ENCODE measurements around the gene MAGEC2. TPM values are rescaled to one million over a fixed set of nuclear protein-coding genes. Genes with fewer than 3 reads are reported as not detected.

The MAGEC2 gene, protein sequence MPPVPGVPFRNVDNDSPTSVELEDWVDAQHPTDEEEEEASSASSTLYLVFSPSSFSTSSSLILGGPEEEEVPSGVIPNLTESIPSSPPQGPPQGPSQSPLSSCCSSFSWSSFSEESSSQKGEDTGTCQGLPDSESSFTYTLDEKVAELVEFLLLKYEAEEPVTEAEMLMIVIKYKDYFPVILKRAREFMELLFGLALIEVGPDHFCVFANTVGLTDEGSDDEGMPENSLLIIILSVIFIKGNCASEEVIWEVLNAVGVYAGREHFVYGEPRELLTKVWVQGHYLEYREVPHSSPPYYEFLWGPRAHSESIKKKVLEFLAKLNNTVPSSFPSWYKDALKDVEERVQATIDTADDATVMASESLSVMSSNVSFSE
- not detected in 2 replicates for total RNA-seq

GRCh38 chrX:142204522-142205433 lies at the start of gene MAGEC2:
TSS of gene MAGEC2 (minus strand) at chrX:142205290. CDS start at chrX:142203987, 1,303 bp downstream.
- no peak for DNase-seq

GRCh38 chrX:142251680-142252079 lies 46.6 kb upstream of the MAGEC2 start:
- no peak for DNase-seq

- no peak for DNase-seq
Observed at GRCh38 chrX:142251202-142251601, 46.1 kb upstream of the MAGEC2 start.

DNA sequence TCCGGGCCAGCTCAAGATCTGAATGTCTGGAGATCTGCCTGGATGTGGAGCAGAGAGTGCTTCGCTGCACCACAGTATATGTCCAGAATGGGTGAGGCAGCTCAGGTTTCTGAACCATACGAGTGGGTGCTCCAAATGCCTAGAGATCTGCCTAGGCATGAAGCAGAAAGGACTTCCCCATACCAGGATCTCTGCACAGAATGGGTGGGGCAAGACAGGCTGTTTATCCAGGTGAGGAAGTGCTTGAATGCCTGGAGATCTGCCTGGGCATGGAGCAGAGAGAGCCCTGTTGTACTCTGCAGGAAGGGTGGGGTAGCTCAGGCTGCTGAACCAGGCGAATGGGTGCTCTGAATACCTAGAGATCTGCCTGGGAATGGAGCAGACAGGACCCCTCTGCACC lies 45.4 kb upstream of the MAGEC2 start:
- DNase-seq: no peak

GRCh38 chrX:142249721-142250120 lies 44.6 kb upstream of the MAGEC2 start:
- no peak for DNase-seq

- no peak for DNase-seq
Observed at GRCh38 chrX:142244568-142244967, 39.5 kb upstream of the MAGEC2 start.

GRCh38 chrX:142238536-142238935 lies 33.4 kb upstream of the MAGEC2 start:
- DNase-seq: no peak

- no peak for DNase-seq
Observed at GRCh38 chrX:142233400-142233799, 28.3 kb upstream of the MAGEC2 start.

DNA sequence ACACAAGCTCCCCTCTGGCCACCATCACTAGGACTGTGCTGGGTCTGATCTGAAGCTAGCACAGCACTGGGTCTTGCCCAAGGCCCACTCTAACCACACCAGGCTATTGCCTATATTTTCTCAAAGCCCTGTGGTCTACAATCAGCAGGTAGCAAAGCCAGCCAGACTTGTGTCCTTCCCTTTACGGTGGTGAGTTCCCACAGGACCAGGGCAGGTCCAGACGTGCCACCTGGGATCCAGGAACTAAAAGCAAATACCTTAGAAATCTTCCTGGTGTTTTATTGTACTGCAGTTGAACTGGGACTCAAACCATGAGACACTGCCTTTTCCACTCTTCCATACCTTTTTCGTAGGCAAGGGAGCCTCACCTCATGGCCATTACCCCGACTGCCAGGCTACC lies 9.0 kb upstream of the MAGEC2 start:
- no peak for DNase-seq

- no peak for DNase-seq
Observed at GRCh38 chrX:142201113-142201512, 4.0 kb downstream of the MAGEC2 start.

DNA sequence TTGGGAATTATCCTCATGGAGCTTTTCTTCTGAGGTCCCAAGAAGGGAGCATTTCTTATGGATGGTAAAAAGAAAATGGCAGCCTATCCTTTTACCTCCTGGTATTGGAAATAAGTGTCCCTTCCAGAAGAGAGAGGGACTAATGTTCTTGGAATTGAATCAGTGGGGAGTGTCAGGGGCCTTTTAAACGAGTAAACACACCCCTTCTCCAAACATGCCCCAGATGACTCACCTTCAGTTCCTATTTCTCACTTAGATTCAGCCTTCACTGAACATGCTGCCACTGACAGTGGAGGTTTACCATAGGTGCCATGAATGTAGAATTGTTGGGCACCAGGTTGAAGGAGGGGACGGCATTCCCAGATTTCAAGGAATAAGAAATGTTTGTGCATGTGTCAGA lies 19.0 kb downstream of the MAGEC2 start:
- no peak for DNase-seq

DNA sequence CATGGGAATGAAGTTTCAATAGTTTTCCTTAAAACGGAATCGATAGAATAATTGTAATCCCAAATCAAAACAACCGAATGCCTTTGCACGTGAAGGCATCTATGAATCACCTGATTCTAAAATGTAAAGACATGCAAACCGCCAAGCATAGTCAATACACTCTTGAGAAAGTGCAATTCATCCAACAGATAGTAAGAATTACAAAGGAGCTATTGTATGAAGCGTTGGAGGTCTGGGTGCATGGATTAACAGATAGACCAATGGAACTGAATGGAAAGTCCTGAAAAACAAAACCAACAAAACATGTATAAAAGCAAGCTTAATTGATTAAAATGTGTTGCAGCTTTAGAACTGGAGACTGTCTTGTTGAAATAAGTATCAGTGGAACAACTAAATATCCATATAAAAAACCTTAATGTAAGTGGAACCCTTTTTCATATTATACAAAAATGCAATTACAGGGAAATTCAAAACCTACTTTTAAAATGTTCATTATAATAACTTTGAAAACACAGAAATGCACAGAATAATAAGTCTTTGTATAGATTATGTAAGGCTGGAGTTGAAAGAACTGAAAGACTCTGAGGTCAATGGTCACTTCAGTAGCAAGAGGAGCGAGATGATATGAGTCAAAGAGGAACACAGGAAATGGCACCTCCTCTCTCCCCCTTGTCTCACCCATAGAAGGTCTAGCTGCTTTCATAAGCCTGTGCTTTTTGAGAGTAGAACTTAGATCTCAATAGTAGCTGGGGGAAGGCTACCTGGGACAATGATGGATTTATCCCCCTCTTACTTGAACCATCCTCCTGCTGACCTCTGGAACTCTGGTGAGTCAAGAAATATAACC lies 20.1 kb downstream of the MAGEC2 start:
- no peak for DNase-seq

- no peak for DNase-seq
Observed at GRCh38 chrX:142156567-142156966, 48.5 kb downstream of the MAGEC2 start.
